ENCODE measurements around the gene SCIMP.
"Not testable (repeated sequence)": the region's sequence is repeated elsewhere in the genome, so short reads cannot be mapped to it uniquely, and the experiment has no call there.

SCIMP gene

DNA sequence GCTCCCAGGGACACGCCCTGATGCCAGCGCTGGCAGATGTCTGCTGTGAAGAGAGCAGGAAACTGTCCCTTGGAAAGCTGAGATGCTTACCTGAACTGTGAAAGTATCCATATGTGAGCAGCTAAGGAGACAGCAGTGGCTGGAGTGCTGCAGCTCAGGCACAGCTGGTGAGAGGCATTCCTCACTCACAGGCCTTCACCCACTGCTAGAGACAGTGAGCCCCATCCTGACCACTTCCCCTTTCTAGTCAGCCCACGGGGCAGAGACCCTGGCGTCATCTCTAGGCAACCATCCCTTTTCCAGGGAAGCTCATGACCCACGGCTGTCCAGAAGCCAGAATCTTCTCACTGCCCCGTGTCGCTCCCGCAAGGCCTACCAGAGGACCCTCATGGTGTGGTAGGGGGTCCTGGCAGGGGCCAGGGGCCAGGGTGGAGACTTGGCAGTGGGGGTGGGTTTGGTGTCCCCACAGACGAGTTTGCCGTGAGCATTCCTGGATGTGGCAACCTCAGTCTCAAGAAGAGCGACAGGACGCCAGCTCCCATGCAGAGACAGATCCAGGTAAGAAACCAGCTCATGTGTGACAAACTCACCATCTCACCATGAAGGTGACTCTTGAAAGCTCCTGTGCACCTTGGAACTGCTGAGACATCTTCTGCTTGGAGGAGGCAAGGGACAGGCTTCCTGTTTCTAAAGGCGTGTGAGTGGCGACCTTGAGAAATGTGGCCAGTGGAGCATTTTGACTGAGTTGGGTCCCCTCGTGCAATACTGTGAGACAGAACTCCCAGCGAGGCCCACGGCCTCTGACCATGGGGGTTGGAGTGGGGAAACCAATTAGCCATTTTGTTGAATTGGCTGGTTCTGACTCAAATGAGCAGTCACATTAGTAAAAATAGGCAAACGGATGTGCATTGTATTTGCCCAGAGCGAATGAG, at the start of gene SCIMP:
SCIMP (minus strand) TSS at position 216 of the 932 bp plus-strand sequence; CDS start at position 111, 105 bp downstream.
- peak in 18 of 58 donors; percentile 4 to 53 (median 22) for DNase-seq

DNA sequence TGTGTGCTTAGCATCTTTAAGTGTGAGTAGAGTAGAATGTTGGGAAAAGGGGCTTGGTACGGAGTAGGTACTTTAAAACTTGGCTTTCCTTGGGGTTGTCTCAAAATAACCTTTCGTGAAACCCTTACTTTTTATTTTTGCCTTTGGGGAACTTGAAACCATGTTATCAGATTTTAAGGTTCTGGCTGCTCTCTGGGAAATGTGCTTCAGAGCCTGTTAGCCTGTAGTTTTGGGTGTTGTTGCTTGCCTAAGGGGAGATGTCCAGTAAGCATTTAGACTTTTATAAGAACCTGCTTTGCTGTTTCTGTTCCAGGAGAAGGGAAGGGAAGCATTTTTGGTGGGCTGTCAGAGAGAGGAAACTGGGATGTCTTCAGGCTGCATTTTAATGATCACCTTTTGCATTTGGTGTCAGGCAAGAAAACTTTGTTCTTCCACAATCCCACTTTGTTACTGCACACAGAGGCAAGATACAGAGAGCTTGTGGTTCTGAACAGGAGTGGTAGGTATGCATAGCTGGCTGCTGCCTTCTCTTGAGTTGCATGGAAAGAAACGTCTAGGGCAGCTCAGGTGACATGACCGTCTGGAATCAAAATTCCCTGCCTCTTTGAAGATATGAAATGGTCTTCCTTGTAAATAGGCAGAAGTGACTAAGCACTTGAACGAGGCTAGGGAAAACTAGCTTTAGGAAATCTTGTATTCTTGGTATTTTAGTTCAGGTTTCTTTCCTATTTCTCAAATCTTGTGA, 49.1 kb upstream of the SCIMP start:
- DNase-seq = no peak

DNA sequence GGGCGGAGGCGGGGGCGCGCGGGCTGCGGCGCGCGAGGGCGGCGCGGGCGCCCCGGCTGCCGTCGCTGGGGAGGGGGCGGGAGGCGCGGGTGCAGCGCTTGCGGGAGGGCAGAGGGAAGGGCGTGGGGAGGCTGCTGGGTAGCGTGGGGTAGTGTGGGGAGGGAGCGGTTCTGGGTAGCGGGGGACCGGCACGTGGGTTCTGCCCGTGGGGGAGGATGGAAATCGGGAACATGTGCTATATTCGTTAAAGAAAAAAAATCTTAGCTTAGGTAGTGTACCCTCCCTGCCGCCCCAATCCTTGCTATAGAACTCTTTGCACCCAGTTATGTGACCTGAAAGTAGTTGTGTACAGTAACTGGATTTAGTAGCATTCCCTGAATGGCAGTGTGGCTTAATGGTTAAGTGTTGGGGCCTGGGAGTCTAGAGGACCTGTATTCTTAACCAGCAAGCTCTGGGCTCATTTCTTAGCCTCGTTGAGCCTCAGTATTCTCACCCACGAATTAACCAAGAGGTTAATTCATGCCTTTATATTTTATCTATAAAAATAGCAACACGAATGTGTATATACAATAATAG, 48.1 kb upstream of the SCIMP start:
- DNase-seq = peak in 33 of 58 donors; percentile 1 to 62 (median 28)

DNA sequence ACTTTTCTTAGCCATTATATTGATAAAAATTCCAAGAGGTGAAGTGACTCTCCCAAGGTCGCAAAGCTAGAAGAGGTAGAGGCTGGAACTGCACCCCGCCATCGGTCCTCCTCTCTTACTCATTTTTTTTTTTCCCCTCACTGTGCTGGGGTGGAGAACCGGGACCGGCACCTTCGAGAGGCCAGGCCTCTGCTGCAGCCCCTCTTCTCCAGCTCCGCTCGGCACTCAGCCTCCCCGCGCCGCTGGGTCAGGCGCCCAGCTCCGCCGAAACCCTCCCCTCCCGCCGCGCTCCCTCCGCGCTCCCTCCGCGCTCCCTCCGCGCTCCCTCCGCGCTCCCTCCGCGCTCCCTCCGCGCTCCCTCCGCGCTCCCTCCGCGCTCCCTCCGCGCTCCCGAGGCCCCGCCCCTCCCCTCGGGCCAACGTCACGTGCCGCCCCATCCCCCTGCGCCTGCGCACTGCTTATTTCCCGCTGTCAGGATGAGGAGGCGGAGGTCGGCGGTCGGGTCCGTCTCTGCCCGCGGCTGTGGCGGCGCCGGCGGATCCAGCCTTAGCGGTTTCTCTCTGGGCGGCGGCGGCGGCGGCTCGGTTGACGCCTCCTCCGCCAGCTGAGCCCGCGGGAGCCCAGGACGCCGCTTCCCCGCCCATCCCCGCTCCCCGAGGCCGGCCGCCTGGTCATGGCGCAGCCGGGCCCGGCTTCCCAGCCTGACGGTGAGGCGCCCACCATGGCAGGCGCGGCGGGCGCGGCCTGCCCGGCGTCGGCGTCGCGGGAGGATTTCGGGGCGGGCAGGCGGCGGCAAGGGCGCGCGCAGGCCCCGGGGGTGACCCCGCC, 47.4 kb upstream of the SCIMP start, which contains the start of gene RABEP1:
RABEP1 (plus strand) TSS at position 471 of the 828 bp plus-strand sequence; CDS start at position 674, 203 bp downstream.
- DNase-seq = peak; percentile 4 to 92 (median 80)

DNA sequence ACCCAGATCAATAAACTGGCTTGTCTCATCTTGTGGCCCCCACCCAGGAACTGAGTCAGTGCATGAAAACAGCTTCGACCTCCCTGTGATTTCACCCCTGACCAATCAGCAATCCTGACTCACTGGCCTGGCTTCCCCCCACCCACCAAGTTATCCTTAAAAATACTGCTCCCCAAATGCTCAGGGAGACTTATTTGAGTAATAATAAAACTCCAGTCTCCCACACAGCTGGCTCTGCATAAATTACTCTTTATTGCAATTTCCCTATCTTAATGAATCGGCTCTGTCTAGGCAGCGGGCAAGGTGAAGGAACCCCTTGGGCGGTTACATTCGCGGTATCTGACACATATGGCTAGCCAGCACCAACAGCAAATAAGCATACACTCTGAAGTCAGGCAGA, 37.7 kb upstream of the SCIMP start:
- no peak for DNase-seq

DNA sequence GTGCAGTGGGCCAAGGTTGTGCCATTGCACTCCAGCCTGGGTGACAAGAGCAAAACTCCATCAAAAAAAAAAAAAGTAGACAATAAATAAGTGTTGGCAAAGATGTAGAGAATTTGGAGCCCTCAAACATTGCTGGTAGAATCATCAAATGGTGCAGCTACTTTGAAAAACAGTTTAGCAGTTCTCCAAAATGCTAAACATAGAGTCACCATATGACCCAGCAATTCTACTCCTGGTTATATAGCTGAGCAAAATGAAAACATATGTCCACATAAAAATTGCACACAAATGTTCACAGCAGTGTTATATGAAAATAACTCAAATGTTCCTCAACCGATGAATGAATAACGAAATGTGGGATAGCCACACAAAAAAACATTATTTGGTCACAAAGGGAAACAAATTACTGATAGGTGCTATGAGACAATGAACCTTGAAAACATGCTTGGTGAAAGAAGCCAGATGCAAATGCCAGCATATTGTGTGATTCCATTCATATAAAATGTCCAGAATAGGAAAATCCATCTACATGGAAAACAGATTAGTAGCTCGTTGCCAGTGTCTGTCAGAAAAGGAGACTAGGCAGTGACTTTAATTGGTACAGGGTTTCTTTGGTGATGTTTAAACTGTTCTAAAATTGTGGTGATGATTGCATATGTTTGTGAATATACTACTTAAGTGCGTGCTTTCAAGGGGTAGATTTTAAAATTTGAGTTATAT, 34.7 kb upstream of the SCIMP start:
- no peak for DNase-seq

DNA sequence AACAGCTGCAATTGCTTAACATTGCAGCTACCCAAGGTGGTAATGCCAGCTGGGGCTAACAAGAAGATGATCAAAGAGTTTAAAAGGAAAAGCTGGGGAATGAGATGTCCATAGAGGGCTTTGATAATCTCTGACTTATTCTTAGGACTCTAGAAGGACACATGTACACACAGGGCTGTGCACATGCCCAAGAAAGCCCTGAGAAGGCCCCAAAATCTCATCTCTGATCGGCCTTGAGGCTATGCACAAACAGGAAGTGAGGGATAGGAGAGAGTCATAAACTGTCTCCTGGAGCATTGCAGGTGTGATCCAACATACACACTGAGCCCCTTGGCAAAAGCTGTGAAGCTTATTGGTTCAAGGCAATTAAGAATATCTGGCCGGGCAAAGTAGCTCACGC, 30.2 kb upstream of the SCIMP start:
- no peak for DNase-seq

DNA sequence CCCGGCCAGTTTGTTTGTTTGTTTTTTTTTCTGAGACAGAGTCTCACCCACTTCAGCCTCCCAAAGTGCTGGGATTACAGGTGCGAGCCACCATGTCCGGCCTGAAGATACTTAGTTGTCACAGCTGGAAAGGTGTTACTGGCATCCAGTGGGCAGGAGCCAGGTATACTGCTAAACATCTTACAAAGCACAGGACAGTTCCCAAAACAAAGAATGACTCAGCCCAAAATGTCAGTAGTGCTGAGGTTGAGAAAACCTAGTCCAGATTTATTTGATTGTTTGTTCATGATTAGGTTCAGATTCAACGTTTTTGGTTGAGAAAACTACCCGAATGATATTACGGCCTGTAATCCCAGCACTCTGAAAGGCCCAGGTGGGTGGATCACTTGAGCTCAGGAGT, 28.8 kb upstream of the SCIMP start:
- DNase-seq = no peak

DNA sequence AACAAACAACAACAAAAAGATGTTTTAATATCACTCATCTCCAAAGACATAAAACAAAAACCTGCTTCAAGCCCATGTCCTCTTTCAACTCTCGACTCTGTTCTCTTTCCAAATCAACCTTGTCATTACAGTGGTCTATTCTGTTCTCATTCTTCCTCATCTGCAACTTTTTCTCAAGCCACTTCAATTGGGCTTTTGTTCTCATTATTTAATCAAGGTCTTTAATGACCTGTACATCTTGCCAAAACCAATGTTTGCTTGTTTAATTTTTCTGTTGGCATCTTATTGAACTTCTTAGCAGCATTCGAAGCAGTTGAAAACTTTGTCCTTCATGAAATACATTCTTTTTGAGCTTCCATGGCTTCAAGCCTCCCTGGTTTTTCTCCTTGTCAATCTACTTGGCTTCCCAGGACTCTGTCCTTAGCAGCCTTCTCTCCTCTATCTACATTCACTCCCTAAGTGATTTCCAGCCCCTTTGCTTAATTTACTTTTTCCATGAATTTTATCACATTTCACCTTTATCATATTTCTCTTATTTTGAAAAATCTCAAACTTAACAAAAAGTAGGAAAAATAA, 27.8 kb upstream of the SCIMP start:
- no peak for DNase-seq

DNA sequence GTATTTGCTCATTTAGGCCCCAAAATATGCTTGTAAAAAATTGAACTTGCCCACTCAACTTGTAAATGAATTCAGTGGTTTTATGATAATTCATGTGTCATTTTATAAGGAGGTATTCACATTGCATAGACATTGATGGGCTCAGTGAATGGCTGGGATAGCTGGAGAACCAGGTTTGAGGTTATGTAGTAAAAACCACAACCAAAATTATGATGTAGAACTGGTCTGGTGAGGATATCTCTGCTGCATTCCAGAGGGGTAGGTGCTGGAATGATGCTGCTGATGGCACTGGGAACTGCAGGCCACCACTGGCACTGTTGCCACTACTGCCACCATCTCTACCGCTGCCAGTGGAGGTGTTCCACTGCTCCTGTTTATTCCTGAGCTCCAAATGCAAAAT, 25.9 kb upstream of the SCIMP start:
- no peak for DNase-seq

DNA sequence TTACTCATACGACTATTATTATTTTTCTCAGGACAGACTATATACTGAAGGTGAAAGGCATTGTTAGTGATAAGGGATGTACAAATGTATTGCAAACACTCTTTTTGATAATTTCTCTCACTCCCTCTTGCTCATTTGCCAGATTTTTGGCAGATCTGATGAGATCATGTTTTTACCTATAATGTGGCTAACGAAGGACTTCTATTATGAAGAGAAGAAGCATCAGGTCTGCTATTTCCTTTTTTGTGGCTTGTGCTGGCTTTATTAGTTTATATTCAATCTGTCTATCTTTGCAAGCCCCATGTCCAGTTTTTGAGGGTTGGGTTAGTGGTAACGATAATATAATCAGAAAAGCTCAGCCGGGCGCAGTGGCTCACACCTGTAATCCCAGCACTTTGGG, 22.5 kb upstream of the SCIMP start:
- no peak for DNase-seq

DNA sequence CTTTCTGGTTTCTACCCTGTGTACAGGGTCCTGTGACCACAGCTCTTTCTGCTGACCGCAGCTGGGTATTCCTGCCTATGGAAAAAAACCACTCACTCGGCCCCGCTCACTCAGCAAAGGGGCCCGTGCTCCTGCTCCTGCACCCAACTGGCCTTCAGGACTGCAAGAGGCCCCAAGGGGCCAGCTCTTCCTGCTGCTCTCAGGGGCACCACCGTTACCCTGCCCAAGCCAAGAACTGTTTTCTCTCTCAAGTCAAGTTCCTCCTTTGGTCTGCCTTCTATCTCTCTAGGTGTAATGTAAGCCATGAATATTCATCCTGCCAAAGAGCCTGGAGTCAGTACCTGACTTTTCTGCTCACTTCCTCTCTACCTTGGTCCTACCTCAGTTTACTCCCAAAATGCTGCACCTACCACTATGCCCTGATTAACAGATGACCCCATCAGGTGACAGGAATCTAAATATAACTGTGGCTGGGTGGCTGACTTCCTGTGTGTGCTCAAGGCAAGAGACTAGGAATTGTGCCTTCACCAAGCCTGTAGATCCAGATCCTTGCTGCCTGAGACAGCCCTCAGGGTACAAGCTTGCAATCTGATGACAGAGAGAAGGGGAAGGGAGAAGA, 20.4 kb upstream of the SCIMP start:
- peak in 3 of 58 donors; percentile 4 to 22 (median 4) for DNase-seq

DNA sequence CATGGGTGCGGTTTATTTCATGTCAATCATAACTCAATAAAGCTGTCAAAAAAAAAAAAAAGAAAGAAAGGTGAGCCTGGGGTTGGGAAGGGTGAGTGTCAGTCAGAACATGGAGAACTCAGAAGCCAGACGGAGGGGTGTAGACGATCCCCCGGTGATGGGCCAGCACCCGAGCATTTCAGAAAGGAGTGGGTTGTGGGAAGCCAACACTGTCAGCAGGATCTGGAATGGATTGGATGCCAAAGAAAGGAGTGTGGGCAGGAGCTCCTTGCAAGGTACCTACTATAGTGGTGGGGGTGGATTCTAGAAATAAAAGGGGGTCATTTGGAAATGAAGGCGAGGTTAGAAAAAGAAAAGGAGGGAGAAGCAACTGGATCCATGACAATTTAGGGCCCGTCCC, 19.8 kb upstream of the SCIMP start:
- DNase-seq = peak in 3 of 58 donors; percentile 2 to 4 (median 2)

DNA sequence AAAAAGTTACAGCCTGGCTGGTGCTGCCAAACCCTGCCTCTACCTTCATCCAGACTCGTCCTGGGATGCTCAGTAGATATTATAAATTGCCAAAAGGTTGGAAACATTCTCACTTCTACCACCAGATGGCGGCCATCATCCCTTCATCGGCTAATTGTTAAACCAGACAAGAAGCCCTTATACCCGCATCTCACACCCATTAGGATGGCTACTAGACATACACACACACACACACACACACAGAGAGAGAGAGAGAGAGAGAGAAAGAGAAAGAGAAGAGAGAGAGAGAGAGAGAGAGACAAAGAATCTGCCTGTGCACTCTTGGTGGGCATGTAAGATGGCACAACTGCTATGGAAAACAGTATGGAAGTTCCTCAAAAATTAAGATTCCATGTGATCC, 15.0 kb upstream of the SCIMP start:
- peak in 40 of 58 donors; percentile 6 to 71 (median 30) for DNase-seq

DNA sequence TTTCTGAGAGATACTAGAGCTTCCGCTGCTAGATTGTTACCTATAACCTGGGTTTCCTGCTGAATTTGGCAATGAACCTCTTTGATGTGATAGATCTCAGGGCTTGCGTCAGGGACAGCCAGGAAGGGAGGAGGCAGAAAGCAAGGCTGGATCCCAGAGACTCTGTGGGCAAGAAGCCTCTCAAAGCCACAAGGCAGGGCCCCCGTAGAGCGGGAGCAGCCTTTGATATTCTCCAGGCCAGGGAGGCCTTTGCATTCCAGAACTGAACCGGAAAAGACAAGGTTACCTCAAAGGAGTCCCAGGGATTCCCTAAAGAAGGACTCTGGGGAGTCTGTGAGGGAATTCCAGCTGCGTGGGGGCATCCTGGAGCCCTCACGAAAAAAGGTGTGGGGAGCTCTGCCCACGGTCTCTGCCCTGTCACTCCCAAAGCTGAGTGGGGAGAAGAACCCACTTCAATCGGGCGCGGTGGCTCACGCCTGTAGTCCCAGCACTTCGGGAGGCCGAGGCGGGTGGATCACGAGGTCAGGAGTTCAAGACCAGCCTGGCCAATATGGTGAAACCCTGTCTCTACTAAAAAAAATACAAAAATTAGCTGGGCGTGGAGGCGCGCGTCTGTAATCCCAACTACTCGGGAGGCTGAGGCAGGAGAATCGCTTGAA, 14.3 kb upstream of the SCIMP start:
- no peak for DNase-seq

DNA sequence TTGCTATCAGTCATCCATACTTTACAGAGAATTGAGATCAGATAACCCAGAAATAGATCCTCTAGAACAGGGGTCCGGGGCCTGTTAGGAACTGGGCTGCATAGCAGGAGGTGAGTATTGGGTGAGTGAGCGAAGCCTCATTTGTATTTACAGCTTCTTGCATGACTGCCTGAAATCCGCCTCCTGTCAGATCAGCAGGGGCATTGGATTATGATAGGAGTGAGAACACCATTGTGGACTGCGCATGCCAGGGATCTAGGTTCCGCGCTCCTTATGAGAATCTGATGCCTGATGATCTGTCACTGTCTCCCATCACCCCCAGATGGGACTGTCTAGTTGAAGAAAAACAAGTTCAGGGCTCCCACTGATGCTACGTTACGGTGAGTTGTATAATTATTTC, 13.0 kb upstream of the SCIMP start:
- no peak for DNase-seq

DNA sequence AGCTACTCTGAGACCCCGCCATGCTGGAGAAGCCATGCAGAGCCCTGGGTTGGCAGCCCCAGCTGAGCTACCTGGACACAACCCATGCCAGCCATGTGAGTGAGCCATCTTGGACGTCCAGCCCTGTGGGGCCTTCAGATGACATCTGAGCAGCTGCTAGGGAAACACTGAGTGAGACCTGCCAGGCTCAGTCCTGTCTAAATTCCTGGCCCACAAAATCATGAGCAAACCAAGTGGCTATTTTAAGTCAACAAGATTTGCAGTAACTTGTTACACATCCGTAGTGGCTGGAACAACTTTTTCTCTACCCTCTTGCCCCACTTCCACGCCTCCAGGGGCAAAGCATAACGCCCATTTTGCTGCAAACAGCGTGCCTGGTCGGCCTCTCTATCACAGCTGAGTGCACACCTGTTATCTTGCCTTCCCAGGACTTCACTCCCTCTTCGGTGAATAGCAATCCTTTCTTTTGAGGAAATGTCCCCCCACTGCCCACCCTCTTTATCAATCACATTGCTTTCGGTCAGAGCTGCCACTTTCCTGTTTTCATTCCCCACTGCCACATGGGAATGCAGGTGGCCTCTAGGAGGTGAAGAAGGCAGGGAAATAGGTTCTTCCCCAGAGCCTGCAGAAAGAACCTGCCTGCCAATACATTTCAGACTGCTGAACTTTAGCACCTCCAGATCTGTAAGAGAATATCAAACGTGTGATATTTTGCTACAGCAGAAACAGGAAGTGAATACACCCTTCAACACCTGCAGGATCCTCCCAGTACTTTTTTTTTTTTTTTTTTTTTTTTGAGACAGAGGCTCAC, 7.4 kb upstream of the SCIMP start:
- no peak for DNase-seq

DNA sequence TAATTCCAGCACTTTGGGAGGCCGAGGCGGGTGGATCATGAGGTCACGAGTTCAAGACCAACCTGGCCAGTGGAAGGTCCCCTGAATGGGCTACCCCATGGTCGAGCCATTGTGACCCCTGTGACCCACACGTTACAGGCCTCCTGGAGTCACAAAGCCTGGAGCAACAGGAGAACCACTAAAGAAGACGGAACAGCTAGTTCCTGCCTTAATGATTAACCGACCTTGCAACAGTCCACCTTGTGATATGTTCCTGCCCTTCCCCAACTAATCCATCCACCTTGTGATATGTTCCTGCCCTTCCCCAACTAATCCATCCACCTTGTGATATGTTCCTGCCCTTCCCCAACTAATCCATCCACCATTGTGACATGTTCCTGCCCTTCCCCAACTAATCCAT, 5.1 kb upstream of the SCIMP start:
- DNase-seq = not testable (repeated sequence)
